Measurements from ENCODE around the gene EPB41L4A.

DNA sequence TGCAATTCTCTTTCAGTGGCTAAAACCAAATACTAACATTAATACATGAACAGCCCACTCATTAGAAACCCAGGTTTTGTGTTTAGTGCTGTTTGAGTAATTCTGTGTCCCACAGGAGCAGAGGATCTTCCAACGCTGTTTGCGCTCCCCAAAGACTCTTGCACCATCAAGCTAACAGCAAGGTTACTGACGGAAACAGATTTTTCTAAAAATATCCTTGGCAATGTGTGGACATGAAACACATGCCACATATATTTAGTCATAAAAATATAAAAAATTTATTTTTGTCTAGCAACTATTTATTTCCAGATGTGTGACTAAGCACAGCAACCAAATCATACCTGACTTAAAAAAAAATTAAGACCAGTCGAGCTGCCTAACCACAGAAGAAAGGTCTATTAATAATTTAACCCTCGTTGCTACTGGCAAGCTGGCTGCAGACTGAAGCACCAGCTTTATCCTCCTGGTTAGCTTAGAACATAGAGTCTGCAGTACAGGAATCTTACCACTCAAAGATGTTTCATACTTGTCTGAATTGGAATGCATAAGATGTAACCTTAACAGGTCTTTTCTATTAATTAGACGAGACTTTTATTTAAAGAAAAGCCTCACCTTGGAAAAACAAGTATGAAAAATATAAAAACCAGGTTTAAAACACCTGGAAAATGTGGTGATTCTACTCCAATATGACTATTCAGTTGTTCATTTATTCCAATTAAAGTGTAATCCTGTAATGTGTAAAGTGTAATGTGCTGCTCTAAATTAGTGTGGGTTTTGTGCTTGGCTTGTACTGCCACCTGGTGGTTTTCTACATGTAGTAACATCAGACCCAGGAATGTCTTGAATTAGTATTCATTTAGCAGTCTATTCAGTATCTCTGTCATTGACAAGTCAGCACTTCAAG is 272.5 kb downstream of the EPB41L4A start:
- TF ChIP-seq GATA2 (IDR thresholded peaks at IDR 0.05; ENCODE audit: low read depth, low read length): no peak
- TF ChIP-seq GATA3 (IDR thresholded peaks at IDR 0.05; ENCODE audit: low read depth, low read length): no peak

Data from SH-SY5Y (cell line).